ENCODE measurements around the gene CDK8.

The CDK8 gene

DNA sequence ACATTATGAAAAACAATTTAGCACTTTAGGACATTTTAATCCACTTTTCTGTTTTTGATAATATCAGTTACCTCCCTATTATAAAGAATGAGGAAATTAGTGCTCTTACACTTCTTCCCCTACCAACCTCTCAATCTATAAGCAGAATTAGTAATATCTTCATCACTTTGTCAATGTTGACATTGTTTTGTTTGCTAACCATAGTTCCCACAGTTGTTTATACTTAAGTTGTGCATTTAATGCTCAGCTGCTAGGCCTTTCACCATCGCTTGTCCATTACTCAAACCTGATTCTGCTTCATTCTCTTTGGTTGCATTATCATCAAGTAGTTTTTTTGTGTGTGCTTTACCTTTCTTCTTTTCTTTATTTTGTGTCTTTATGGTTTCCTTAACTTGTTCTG lies 132.1 kb downstream of the CDK8 start:
- DNase-seq, result no peak

DNA sequence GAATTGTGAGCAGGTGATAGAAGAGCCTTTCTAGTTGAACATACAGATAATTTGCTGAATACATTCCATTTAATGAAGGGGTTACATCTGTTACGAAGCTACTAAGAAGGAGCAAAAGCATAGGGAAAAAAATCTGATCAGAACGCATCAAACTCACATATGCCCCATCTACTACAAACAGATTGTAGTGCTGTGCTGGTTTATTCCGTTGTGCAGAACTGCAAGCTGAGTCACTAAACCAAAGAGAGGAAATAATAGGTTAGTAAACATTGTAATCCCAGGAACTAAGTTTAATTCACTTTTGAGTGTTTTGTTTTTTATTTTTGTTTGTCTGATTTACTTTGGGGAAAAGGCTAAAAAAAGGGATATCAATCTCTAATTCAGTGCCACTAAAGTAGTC lies 136.3 kb downstream of the CDK8 start:
- no peak for DNase-seq

GRCh38 chr13:26400545-26400944 lies 146.6 kb downstream of the CDK8 start:
- no peak for DNase-seq

DNA sequence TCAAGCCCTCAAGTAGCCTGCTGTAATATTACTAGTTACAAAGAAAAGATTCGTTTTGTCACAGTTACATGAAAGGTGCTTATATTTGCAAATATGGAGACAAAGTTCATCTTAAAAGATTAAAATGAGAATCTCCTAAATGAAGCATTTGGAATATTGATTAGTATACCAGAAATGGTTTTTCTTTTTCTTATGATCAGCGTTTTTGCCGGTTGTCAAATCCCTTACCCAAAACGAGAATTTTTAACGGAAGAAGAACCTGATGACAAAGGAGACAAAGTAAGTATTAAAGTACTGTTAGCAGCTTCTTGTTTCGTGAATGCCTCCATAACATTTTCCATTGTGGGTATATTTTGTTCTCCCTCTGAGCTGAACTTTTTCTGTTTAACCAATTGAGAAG lies 147.1 kb downstream of the CDK8 start:
- DNase-seq, result no peak

DNA sequence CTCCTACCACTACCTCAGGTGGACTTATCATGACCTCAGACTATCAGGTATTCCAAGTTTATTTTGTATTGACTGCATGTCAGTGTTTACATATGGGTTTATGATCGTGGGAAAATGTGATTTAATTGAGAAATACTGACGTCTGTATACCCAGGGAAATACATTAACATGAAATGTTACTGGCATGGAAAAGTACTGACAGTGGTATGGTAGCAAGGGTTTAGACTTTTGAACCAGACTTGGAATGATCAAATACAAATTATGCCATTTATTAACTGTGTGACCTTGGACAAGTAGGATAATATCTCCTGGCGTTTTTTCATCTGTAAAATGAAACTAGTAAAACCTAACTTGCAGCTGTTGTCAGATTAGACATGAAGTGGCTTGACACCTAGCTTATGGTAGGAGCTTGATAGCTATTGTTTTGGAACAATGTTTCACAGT lies 147.7 kb downstream of the CDK8 start:
- no peak for DNase-seq

DNA sequence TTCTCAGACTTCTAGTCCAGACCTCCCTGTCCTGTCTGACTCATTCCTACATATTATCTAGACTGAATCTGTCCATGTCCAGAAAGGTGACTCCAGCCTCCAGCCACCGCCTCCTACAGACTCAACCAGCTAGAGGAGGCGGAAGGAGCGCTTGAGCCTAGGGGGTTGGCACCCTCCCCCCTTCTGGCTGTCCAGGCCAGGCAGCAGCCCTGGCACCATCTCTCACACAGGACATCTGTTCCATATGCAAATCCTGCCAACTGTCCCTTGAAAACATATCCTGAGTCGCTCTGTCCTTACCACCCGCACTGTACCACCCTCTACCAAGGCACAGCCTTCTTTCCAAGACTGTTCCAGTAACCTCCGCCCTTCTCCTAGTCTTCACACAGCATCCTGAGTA lies 152.9 kb downstream of the CDK8 start:
- no peak for DNase-seq

- no peak for DNase-seq
These were observed 157.3 kb downstream of the CDK8 start for GRCh38 chr13:26411206-26411605.

DNA sequence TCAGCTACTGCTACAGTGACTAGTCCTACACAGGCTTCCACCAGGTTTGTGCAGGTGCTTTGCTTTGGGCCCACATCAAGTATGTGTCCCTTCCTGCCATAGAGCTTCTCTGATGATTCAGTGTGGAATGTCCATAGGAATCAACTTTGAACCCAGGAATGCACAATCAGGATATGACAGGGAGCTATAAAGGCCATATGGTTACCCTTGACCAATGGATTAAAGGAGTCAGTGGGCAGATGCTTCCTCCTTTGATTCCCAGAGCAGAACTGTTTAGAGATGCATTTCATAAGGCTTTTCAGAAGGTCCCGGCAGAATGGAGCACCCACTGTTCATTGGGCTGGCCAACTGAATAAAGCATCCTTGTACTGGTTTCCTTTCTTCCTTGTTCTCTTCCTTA lies 158.3 kb downstream of the CDK8 start:
- DNase-seq, result no peak

DNA sequence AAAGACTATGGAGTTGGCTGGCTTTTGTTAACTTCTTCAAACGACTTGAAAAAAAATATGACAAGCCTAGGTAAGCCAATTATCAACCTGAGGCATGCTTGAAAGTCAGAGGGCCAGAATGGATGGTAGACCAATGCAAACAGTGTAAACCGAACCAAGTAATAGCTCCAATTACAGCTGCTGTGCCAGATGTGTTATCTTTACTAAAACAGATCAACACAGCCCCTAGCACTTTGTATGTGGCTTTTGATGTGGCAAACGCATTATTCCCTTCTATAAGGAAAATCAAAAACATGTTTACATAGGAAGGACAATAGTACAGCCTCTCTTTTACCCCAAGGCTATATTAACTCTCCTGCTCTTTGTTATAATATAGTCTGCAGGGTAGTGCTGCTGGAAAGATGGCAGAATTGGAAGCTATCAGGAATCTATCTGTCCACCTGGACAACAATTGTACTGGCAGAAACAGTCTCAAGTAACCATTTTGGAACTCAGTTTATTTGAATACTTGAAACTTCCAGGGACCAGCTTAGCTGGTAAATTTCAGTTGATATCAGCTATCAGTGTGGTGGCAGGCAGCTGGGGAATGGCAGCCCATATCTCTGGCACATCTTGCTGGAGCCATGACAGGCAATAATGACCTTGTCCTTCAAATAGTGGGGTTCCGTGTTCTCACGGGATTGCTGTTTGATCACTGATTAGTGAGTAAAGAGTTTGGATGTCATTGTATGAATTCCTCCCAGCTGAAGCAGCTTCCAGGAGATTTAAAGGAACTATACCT lies 159.2 kb downstream of the CDK8 start:
- no peak for DNase-seq

- DNase-seq, result no peak
These were observed 166.5 kb downstream of the CDK8 start for GRCh38 chr13:26420282-26420960.

GRCh38 chr13:26422036-26422435 lies 168.1 kb downstream of the CDK8 start:
- no peak for DNase-seq

- DNase-seq, result no peak
These were observed 169.7 kb downstream of the CDK8 start for GRCh38 chr13:26423629-26424028.

DNA sequence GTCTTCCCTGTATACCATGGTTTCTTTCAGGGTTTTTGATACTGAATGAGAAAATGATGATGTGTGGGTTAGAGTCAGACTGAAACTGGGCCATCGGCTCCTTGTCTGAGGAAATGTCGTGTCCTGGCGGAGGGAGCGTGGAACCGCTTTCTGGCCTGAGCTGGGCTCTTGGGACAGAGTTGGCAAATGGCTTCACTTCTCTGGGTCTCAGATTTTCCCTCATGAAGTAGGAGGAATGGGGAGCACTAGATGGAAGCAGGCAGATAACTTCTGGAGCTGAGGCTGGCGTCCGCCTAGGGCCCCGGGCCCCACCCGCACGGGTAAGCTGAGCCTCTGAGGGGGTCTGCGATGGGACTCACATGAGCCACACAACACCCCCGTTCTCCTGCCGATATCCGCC lies 170.3 kb downstream of the CDK8 start:
- no peak for DNase-seq

- no peak for DNase-seq
These were observed 171.8 kb downstream of the CDK8 start for GRCh38 chr13:26425443-26426358.

DNA sequence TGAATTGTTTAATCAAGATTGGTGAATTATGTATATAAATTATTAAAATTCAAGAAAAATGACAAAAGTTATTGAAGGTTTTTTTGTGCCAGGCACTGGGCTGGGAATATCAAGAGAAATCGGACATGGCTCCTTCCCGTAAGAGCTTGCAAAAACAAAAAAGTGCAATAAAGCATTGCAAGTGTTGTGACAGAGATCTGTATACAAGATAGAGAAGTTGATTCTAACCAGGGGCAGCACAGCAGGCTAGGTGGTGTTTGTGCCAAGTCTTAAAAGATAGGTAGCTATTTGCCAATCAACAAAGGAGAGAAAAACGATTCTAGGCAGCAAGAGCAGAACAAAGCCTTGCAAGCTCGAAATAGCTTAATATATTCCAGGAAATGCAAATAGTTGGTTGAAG lies 179.8 kb downstream of the CDK8 start:
- DNase-seq, result no peak

DNA sequence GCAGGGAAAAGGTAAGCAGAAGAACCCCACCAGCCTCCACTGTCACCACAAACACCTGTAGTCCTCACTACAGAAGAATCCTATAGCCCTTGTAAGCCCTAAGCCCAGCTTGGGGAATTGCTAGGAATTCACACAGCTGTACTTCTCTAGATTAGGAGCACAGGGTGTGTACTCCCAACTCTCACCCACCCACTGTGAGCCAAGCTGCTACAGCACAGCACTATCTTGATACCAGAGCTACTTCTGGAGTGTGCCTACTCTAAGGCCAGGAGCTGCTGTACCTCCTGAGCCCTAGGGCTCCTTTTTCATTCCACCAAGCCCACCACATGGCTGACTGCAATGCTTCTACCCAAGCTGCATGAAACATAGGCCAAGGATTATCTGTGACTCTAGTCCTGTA lies 181.2 kb downstream of the CDK8 start:
- no peak for DNase-seq

GRCh38 chr13:26435646-26436045 lies 181.7 kb downstream of the CDK8 start:
- no peak for DNase-seq

DNA sequence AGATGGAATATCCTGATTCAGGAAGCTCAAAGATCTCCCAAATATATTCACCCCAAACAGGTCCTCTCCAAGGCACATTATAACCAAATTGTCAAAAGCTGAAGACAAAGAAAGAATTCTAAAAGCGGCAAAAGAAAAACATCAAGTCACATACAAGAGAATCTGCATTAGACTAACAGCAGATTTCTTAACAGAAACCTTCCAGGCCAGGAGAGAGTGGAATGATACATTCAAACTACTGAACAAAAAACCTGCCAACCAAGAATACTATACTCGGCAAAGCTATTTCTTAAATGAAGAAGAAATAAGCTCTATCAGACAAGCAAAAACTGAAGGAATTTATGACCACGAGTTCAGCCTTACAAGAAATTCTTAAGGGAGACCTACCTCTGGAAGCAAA lies 183.0 kb downstream of the CDK8 start:
- no peak for DNase-seq

GRCh38 chr13:26440111-26440510 lies 186.2 kb downstream of the CDK8 start:
- DNase-seq, result no peak

GRCh38 chr13:26441476-26441875 lies 187.5 kb downstream of the CDK8 start:
- DNase-seq, result no peak

DNA sequence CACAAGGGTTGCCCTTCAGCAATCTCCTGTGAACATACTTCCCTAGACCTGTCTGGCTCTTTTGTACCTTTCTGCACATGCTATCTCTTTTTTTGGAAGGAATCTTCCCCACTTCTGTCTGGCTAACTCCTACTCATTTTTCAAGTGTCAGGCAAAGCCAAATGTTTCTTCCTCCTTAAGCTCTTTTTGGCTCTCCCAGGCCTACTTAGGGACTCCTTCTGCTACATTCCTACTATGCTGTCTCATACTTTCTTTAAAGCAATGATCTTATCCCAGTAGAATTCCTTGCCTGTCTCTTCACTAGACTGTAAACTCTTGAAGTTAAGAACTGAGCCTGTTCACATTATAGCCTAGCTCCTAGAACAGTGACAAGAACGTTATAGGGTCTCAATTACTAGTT lies 188.6 kb downstream of the CDK8 start:
- no peak for DNase-seq

GRCh38 chr13:26445092-26445491 lies 191.2 kb downstream of the CDK8 start:
- DNase-seq, result no peak

- no peak for DNase-seq
These were observed 192.8 kb downstream of the CDK8 start for GRCh38 chr13:26446751-26447150.

Measured in suppressor macrophage (primary cell).